ENCODE measurements around the gene FBXL17. TPM values are rescaled to one million over a fixed set of nuclear protein-coding genes. Genes with fewer than 3 reads are reported as not detected.

FBXL17 gene
- total and polyA plus RNA-seq, 4 donors: 2.1 to 14.1 (median 6.3) TPM

DNA sequence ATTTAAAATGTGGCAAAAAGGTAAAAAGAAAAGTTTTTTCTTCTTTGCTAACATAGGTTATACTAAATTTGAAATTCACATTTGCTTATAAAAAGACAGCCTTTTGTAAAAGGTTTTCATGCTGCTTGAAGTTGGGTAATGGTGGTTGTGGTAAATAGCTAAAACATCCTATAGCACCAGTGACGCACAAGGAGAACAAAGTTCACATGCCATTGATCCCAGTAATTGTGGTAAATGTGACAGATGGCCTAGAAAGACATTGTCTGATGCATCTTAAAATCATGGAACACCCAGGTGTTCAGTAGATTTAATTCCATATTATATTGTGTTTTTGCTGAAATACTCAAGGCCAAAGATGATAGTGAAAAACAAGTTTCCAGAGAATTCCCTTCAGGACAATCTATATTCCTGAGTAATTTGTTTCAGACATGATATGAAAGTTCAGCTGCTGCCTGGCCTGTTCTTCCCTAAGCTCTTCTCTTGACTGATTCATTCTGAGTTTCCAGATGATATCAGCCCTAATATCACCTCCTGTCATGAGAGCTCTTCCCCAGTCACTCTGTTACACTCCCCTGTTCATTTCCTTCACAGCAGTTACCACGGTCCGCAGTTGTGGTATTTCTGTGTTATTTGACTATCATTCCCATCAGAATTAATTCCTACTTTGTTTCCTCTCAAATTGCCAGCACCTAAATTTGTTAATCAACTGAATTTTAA lies 4.6 kb upstream of the FBXL17 start:
- H3K4me3 ChIP-seq (ENCODE audit: low read depth in 1 of 3, low read length in 3 of 3): no peak overlapping the region
- 89% methylated on average over 3 of the region's 3 CpGs for WGBS
- DNase-seq (ENCODE audit: low spot score): no peak
- no peak for TF ChIP-seq RAD21 (IDR thresholded peaks at IDR 0.05)
- TF ChIP-seq, protein P1, sequence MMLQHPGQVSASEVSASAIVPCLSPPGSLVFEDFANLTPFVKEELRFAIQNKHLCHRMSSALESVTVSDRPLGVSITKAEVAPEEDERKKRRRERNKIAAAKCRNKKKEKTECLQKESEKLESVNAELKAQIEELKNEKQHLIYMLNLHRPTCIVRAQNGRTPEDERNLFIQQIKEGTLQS (IDR thresholded peaks at IDR 0.05): no peak
- TF ChIP-seq, protein P2, sequence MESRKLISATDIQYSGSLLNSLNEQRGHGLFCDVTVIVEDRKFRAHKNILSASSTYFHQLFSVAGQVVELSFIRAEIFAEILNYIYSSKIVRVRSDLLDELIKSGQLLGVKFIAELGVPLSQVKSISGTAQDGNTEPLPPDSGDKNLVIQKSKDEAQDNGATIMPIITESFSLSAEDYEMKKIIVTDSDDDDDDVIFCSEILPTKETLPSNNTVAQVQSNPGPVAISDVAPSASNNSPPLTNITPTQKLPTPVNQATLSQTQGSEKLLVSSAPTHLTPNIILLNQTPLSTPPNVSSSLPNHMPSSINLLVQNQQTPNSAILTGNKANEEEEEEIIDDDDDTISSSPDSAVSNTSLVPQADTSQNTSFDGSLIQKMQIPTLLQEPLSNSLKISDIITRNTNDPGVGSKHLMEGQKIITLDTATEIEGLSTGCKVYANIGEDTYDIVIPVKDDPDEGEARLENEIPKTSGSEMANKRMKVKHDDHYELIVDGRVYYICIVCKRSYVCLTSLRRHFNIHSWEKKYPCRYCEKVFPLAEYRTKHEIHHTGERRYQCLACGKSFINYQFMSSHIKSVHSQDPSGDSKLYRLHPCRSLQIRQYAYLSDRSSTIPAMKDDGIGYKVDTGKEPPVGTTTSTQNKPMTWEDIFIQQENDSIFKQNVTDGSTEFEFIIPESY (IDR thresholded peaks at IDR 0.05): no peak
- no peak for TF ChIP-seq GABPA (IDR thresholded peaks at IDR 0.05 in 1 of 2, conservative IDR thresholded peaks at IDR 0.05 in 1 of 2)
- TF ChIP-seq HNF4G (IDR thresholded peaks at IDR 0.05): no peak
- TF ChIP-seq NR2F2 (IDR thresholded peaks at IDR 0.05): no peak
- TF ChIP-seq JUND (IDR thresholded peaks at IDR 0.05): no peak
- no peak for TF ChIP-seq YY1 (IDR thresholded peaks at IDR 0.05)
- peaks cover 2 to 10% (median 6%) of the 10 kb centered on the region in 4 donors for H3K4me1 ChIP-seq (ENCODE audit: control insufficient read depth in 4 of 4, insufficient read depth in 4 of 4, low read length in 3 of 4)
- H3K9ac ChIP-seq (ENCODE audit: low read depth in 1 of 2, low read length in 2 of 2): no peak overlapping the region
- H3K27ac ChIP-seq (ENCODE audit: low read depth in 1 of 2, low read length in 2 of 2): no peak overlapping the region
- H3K9me3 ChIP-seq (ENCODE audit: control insufficient read depth in 4 of 4, low read length in 3 of 4): no peaks in the 10 kb centered on the region
- H3K36me3 ChIP-seq (ENCODE audit: control insufficient read depth in 4 of 4, insufficient read depth in 3 of 4, low read depth in 1 of 4, low read length in 3 of 4): no peaks in the 10 kb centered on the region
- H3K27me3 ChIP-seq (ENCODE audit: control insufficient read depth in 4 of 4, insufficient read depth in 4 of 4, low read length in 3 of 4): no peaks in the 10 kb centered on the region

DNA sequence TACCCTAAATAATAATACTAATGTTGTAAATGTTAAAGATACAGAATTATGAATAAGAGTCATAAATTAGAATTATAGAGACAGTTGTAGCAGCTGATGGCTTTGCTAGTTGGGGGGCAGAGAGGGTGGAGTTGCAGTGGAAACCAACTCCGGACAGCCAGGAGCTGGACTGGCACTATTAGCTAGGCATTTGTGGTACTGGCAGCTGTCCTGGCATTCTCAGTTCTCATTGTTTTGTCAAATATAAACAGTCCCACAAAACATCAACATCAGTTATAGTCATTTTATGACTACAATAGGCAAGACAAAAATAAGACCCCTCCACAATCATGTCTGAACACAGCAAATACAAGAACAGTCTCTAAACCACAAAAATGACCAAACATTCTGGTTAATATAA lies 2.8 kb upstream of the FBXL17 start:
- Histone ChIP-seq H3K27ac (ENCODE audit: low read depth in 1 of 2, low read length in 2 of 2) (no peak overlapping the region), H3K9me3 (ENCODE audit: control insufficient read depth in 4 of 4, low read length in 3 of 4) (no peaks in the 10 kb centered on the region), H3K9ac (ENCODE audit: low read depth in 1 of 2, low read length in 2 of 2) (no peak overlapping the region), H3K4me1 (ENCODE audit: control insufficient read depth in 4 of 4, insufficient read depth in 4 of 4, low read length in 3 of 4) (peaks cover 2 to 17% (median 9%) of the 10 kb centered on the region in 4 donors), H3K27me3 (ENCODE audit: control insufficient read depth in 4 of 4, insufficient read depth in 4 of 4, low read length in 3 of 4) (no peaks in the 10 kb centered on the region), H3K36me3 (ENCODE audit: control insufficient read depth in 4 of 4, insufficient read depth in 3 of 4, low read depth in 1 of 4, low read length in 3 of 4) (no peaks in the 10 kb centered on the region), H3K4me3 (ENCODE audit: low read depth in 1 of 3, low read length in 3 of 3) (no peak overlapping the region)
- 95% methylated on average over 1 of the region's 1 CpG for WGBS
- no peak for DNase-seq (ENCODE audit: low spot score)
- TF ChIP-seq RXRA (IDR thresholded peaks at IDR 0.05) (no peak), HNF4G (IDR thresholded peaks at IDR 0.05) (no peak), YY1 (IDR thresholded peaks at IDR 0.05) (no peak), JUND (IDR thresholded peaks at IDR 0.05) (no peak), SP1 (IDR thresholded peaks at IDR 0.05) (no peak), GABPA (IDR thresholded peaks at IDR 0.05 in 1 of 2, conservative IDR thresholded peaks at IDR 0.05 in 1 of 2) (no peak), TAF1 (conservative IDR thresholded peaks at IDR 0.05) (no peak), EGR1 (IDR thresholded peaks at IDR 0.05; ENCODE audit: low read depth in 2 of 2) (no peak), NR2F2 (IDR thresholded peaks at IDR 0.05) (no peak), HNF4A (conservative IDR thresholded peaks at IDR 0.05) (no peak), FOXA2 (IDR thresholded peaks at IDR 0.05) (no peak), FOXA1 (IDR thresholded peaks at IDR 0.05) (no peak), RAD21 (IDR thresholded peaks at IDR 0.05) (no peak)
- TF ChIP-seq, protein P3, sequence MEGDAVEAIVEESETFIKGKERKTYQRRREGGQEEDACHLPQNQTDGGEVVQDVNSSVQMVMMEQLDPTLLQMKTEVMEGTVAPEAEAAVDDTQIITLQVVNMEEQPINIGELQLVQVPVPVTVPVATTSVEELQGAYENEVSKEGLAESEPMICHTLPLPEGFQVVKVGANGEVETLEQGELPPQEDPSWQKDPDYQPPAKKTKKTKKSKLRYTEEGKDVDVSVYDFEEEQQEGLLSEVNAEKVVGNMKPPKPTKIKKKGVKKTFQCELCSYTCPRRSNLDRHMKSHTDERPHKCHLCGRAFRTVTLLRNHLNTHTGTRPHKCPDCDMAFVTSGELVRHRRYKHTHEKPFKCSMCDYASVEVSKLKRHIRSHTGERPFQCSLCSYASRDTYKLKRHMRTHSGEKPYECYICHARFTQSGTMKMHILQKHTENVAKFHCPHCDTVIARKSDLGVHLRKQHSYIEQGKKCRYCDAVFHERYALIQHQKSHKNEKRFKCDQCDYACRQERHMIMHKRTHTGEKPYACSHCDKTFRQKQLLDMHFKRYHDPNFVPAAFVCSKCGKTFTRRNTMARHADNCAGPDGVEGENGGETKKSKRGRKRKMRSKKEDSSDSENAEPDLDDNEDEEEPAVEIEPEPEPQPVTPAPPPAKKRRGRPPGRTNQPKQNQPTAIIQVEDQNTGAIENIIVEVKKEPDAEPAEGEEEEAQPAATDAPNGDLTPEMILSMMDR (IDR thresholded peaks at IDR 0.05; ENCODE audit: low read depth, low read length, missing input control): no peak
- TF ChIP-seq, protein P4, sequence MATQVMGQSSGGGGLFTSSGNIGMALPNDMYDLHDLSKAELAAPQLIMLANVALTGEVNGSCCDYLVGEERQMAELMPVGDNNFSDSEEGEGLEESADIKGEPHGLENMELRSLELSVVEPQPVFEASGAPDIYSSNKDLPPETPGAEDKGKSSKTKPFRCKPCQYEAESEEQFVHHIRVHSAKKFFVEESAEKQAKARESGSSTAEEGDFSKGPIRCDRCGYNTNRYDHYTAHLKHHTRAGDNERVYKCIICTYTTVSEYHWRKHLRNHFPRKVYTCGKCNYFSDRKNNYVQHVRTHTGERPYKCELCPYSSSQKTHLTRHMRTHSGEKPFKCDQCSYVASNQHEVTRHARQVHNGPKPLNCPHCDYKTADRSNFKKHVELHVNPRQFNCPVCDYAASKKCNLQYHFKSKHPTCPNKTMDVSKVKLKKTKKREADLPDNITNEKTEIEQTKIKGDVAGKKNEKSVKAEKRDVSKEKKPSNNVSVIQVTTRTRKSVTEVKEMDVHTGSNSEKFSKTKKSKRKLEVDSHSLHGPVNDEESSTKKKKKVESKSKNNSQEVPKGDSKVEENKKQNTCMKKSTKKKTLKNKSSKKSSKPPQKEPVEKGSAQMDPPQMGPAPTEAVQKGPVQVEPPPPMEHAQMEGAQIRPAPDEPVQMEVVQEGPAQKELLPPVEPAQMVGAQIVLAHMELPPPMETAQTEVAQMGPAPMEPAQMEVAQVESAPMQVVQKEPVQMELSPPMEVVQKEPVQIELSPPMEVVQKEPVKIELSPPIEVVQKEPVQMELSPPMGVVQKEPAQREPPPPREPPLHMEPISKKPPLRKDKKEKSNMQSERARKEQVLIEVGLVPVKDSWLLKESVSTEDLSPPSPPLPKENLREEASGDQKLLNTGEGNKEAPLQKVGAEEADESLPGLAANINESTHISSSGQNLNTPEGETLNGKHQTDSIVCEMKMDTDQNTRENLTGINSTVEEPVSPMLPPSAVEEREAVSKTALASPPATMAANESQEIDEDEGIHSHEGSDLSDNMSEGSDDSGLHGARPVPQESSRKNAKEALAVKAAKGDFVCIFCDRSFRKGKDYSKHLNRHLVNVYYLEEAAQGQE (IDR thresholded peaks at IDR 0.05): no peak
- TF ChIP-seq, protein P5, sequence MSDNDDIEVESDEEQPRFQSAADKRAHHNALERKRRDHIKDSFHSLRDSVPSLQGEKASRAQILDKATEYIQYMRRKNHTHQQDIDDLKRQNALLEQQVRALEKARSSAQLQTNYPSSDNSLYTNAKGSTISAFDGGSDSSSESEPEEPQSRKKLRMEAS (IDR thresholded peaks at IDR 0.05): no peak
- TF ChIP-seq, protein P2 (IDR thresholded peaks at IDR 0.05): no peak
- TF ChIP-seq, protein P1 (IDR thresholded peaks at IDR 0.05): no peak

All from liver (tissue), 9 donors.